ENCODE results near the gene ATP7A. TPM values are rescaled to one million over a fixed set of nuclear protein-coding genes. Genes with fewer than 3 reads are reported as not detected.

The ATP7A gene
- total RNA-seq, 1 donor from 2014 or later = 2.4 TPM

GRCh38 chrX:77961063-77961462 is 50.6 kb downstream of the ATP7A start:
- H3K4me3 ChIP-seq (ENCODE audit: low read depth, low read length) = no peak overlapping the region
- no peak for DNase-seq (ENCODE audit: low read depth)
- TF ChIP-seq, protein P1, sequence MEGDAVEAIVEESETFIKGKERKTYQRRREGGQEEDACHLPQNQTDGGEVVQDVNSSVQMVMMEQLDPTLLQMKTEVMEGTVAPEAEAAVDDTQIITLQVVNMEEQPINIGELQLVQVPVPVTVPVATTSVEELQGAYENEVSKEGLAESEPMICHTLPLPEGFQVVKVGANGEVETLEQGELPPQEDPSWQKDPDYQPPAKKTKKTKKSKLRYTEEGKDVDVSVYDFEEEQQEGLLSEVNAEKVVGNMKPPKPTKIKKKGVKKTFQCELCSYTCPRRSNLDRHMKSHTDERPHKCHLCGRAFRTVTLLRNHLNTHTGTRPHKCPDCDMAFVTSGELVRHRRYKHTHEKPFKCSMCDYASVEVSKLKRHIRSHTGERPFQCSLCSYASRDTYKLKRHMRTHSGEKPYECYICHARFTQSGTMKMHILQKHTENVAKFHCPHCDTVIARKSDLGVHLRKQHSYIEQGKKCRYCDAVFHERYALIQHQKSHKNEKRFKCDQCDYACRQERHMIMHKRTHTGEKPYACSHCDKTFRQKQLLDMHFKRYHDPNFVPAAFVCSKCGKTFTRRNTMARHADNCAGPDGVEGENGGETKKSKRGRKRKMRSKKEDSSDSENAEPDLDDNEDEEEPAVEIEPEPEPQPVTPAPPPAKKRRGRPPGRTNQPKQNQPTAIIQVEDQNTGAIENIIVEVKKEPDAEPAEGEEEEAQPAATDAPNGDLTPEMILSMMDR (conservative IDR thresholded peaks at IDR 0.05; ENCODE audit: low read depth, low read length) = no peak

GRCh38 chrX:77962068-77962902 is 51.8 kb downstream of the ATP7A start:
- no peak for DNase-seq (ENCODE audit: low read depth)
- no peak overlapping the region for H3K4me3 ChIP-seq (ENCODE audit: low read depth, low read length)
- TF ChIP-seq, protein P1 (conservative IDR thresholded peaks at IDR 0.05; ENCODE audit: low read depth, low read length) = no peak

DNA sequence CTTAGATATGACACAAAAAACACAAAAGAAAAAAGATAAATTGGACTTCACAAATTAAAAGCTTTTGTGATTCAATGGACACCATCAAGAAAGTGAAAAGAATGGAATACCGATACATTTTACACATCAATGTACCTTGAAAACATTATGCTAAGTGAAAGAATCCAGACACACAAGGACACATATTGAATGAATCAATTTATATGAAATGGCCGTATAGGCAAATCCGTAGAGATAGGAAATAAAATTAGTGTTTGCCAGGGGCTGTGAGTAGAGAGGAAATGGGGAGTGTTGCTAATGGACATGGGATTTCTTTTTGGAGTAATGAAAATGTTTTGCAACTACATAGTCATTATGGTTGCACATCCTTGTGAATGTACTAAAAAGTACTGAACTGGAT is 55.9 kb downstream of the ATP7A start:
- no peak for DNase-seq (ENCODE audit: low read depth)
- no peak overlapping the region for H3K4me3 ChIP-seq (ENCODE audit: low read depth, low read length)
- TF ChIP-seq, protein P1 (conservative IDR thresholded peaks at IDR 0.05; ENCODE audit: low read depth, low read length) = no peak

DNA sequence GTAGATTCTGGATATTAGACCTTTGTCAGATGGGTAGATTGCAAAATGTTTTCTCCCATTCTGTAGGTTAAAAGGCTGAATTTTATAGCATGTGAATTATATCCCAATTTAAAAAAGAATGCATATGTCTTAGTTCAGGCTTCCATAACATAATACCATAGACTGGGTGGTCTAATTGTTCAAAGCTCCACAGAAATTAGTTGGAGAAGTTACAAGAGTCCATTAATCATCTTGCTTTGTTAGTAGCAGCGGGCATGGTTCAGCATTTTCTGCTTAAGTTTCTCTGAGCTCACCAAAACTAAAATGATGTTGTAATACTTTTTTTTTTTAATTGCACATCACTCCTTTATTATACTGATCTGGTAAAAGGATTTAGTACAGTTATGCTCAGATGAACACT is 57.1 kb downstream of the ATP7A start:
- peak; percentile 1 for DNase-seq (ENCODE audit: low read depth)
- TF ChIP-seq, protein P1 (conservative IDR thresholded peaks at IDR 0.05; ENCODE audit: low read depth, low read length) = no peak
- H3K4me3 ChIP-seq (ENCODE audit: low read depth, low read length) = no peak overlapping the region

GRCh38 chrX:77969538-77969937 is 59.0 kb downstream of the ATP7A start, which contains the start of gene PGAM4:
Gene PGAM4 (minus strand): TSS chrX:77969638. CDS start chrX:77969638, 0 bp downstream.
- TF ChIP-seq, protein P1 (conservative IDR thresholded peaks at IDR 0.05; ENCODE audit: low read depth, low read length) = no peak
- DNase-seq (ENCODE audit: low read depth) = no peak
- H3K4me3 ChIP-seq (ENCODE audit: low read depth, low read length) = no peak within 1 kb of the TSS

DNA sequence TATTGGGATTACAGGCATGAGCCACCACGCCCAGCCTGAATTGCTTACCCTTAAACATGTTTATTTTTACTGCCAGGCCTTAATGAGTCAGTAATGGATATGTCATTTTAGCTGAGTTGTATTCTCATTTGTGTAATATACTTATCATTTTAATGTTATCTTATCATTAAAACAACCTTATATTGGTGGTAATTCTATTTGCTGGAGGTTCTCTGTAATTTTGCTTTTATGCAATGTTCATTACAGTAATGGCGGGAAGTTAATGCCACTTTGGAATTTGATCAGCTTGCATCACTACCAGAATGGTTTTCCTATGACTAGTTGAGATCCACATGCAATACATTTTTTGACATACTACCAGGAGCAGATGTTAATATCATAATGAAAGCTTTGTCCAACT is 65.3 kb downstream of the ATP7A start:
- TF ChIP-seq, protein P1 (conservative IDR thresholded peaks at IDR 0.05; ENCODE audit: low read depth, low read length) = no peak

DNA sequence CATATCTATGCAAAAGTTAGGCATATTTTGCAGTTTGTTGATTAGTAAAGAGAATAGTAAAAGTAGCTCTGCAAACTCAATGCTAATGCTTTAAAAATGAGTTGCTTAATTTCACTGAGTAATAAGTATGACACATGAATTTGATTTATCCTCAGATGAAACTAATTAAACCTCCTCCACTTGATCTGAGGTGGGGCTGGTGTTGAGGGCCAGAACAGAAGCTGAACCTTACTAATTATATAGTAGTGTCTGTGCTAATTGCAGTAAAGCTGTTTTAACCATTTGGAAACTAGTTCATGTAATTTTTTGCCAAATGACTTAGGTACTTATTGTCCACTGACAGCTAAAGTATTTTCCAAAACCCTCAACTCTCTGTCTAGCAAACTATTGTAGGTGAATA is 66.6 kb downstream of the ATP7A start:
- DNase-seq (ENCODE audit: low read depth) = no peak
- H3K4me3 ChIP-seq (ENCODE audit: low read depth, low read length) = no peak overlapping the region
- TF ChIP-seq, protein P1 (conservative IDR thresholded peaks at IDR 0.05; ENCODE audit: low read depth, low read length) = no peak

More for the DNA sequence above, 65.3 kb downstream of the ATP7A start:
- DNase-seq (ENCODE audit: low read depth) = no peak
- no peak overlapping the region for H3K4me3 ChIP-seq (ENCODE audit: low read depth, low read length)
